ENCODE measurements around the gene TOR1A.
A peak's percentile ranks its signal among the peaks of the same experiment; 100 is the strongest.

TOR1A gene

GRCh38 chr9:129835128-129835859 lies 11.4 kb upstream of the TOR1A start, which contains the start of the genes C9orf78 and USP20:
Gene C9orf78, minus strand, starts transcription at chr9:129835275. Its CDS starts 54 bp downstream, at chr9:129835221.
Gene USP20, plus strand, starts transcription at chr9:129835458. Its CDS starts 17,098 bp downstream, at chr9:129852556.
- Histone ChIP-seq H2AFZ (ENCODE audit: low read length) (peak within 1 kb of the TSS; percentile 92), H4K8ac (ENCODE audit: low read depth, low read length) (no peak within 1 kb of the TSS), H3K14ac (ENCODE audit: low read length) (peak within 1 kb of the TSS; percentile 10), H3K27me3 (ENCODE audit: control insufficient read depth in 3 of 3, insufficient read depth in 3 of 3, low read depth in 1 of 3, low read length in 3 of 3) (no peaks in the 10 kb centered on the region), H3K4me1 (ENCODE audit: control insufficient read depth in 2 of 2, insufficient read depth in 1 of 2, low read depth in 1 of 2, low read length in 2 of 2) (peaks cover 4 to 7% of the 10 kb centered on the region in 2 donors), H2AK5ac (ENCODE audit: low read depth, low read length) (no peak within 1 kb of the TSS), H3K27ac (replicated peaks; ENCODE audit: low read length) (no peak within 1 kb of the TSS), H3K4ac (ENCODE audit: low read length) (no peak within 1 kb of the TSS), H3K18ac (ENCODE audit: low read length) (peak within 1 kb of the TSS; percentile 65), H3K4me3 (ENCODE audit: low read length in 2 of 2) (peak within 1 kb of the TSS; percentile 79 to 95), H3K4me2 (ENCODE audit: insufficient read depth, low read length, poor library complexity, severe bottlenecking) (peak within 1 kb of the TSS; percentile 86), H3K36me3 (replicated peaks in 1 of 2; ENCODE audit: control insufficient read depth in 2 of 2, insufficient read depth in 2 of 2, low read length in 2 of 2) (peaks cover 8 to 38% of the 10 kb centered on the region in 2 donors), H2BK5ac (ENCODE audit: low read length) (no peak within 1 kb of the TSS), H3K23ac (ENCODE audit: low read depth, low read length, poor library complexity) (peak within 1 kb of the TSS; percentile 96), H2BK120ac (ENCODE audit: low read depth, low read length) (no peak within 1 kb of the TSS), H2BK15ac (ENCODE audit: low read length) (no peak within 1 kb of the TSS), H4K91ac (ENCODE audit: low read depth, low read length, poor library complexity) (no peak within 1 kb of the TSS), H3K9me3 (replicated peaks in 1 of 2; ENCODE audit: control insufficient read depth in 2 of 2, insufficient read depth in 1 of 2, low read depth in 1 of 2, low read length in 2 of 2) (no peaks in the 10 kb centered on the region), H2BK12ac (ENCODE audit: low read length) (no peak within 1 kb of the TSS), H3K9ac (ENCODE audit: low read depth, low read length, poor library complexity) (peak within 1 kb of the TSS; percentile 94), H3K79me1 (ENCODE audit: low read depth, low read length) (peaks cover 8% of the 10 kb centered on the region)
- no CpG with 5 or more reads among the region's 81 CpGs for WGBS, 2 donors (ENCODE audit: extremely low coverage in 2 of 2, insufficient read length in 2 of 2, insufficient replicate concordance in 1 of 2)
- peak; percentile 97 for DNase-seq (ENCODE audit: low spot score)

DNA sequence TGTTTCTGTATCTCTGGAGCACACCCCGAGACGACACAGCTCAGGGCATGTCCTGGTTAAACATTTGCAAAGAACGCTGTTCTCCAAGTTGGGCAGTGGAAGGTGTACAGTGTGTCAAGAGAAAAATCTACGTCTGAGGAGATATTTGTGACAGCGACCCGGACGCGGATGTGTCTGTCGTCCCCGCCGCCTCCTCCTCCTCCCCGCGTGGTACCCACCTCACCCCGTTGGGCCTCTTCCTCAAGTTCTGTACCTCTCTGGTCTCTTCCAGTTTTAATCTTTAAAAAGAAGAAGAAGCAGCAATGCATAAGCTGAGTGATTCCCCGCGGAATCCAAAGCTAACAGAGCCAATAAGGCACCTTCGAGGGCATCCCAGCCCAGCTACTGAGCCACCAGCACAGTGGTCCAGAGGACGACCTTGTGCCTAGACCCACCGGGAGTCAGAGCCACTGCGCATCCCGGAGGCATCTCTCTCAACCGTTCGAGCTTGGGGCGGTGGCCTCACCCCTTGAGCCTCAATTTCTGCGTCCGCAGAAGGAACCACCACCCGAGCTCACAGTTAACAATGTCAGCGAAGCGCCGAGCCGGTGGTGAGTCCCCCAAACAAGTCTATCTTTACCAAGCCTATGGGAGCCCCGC lies 10.7 kb upstream of the TOR1A start:
- Histone ChIP-seq H3K4me3 (ENCODE audit: low read length in 2 of 2) (peak overlapping the region; percentile 79 to 95), H3K4me2 (ENCODE audit: insufficient read depth, low read length, poor library complexity, severe bottlenecking) (peak overlapping the region; percentile 80), H3K14ac (ENCODE audit: low read length) (peak overlapping the region; percentile 10), H3K4me1 (ENCODE audit: control insufficient read depth in 2 of 2, insufficient read depth in 1 of 2, low read depth in 1 of 2, low read length in 2 of 2) (peaks cover 4 to 7% of the 10 kb centered on the region in 2 donors), H3K9me3 (replicated peaks in 1 of 2; ENCODE audit: control insufficient read depth in 2 of 2, insufficient read depth in 1 of 2, low read depth in 1 of 2, low read length in 2 of 2) (no peaks in the 10 kb centered on the region), H4K8ac (ENCODE audit: low read depth, low read length) (no peak overlapping the region), H3K4ac (ENCODE audit: low read length) (no peak overlapping the region), H3K23ac (ENCODE audit: low read depth, low read length, poor library complexity) (peak overlapping the region; percentile 96), H2AK5ac (ENCODE audit: low read depth, low read length) (no peak overlapping the region), H3K18ac (ENCODE audit: low read length) (peak overlapping the region; percentile 65), H2AFZ (ENCODE audit: low read length) (peak overlapping the region; percentile 92), H2BK5ac (ENCODE audit: low read length) (no peak overlapping the region), H3K36me3 (replicated peaks in 1 of 2; ENCODE audit: control insufficient read depth in 2 of 2, insufficient read depth in 2 of 2, low read length in 2 of 2) (peaks cover 7 to 44% of the 10 kb centered on the region in 2 donors), H3K79me1 (ENCODE audit: low read depth, low read length) (peaks cover 8% of the 10 kb centered on the region), H3K9ac (ENCODE audit: low read depth, low read length, poor library complexity) (peak overlapping the region; percentile 94), H3K27ac (replicated peaks; ENCODE audit: low read length) (no peak overlapping the region), H3K27me3 (ENCODE audit: control insufficient read depth in 3 of 3, insufficient read depth in 3 of 3, low read depth in 1 of 3, low read length in 3 of 3) (no peaks in the 10 kb centered on the region), H4K91ac (ENCODE audit: low read depth, low read length, poor library complexity) (no peak overlapping the region), H2BK12ac (ENCODE audit: low read length) (no peak overlapping the region), H2BK15ac (ENCODE audit: low read length) (no peak overlapping the region), H2BK120ac (ENCODE audit: low read depth, low read length) (no peak overlapping the region)
- no CpG with 5 or more reads among the region's 32 CpGs for WGBS, 2 donors (ENCODE audit: extremely low coverage in 2 of 2, insufficient read length in 2 of 2, insufficient replicate concordance in 1 of 2)
- no peak for DNase-seq (ENCODE audit: low spot score)

DNA sequence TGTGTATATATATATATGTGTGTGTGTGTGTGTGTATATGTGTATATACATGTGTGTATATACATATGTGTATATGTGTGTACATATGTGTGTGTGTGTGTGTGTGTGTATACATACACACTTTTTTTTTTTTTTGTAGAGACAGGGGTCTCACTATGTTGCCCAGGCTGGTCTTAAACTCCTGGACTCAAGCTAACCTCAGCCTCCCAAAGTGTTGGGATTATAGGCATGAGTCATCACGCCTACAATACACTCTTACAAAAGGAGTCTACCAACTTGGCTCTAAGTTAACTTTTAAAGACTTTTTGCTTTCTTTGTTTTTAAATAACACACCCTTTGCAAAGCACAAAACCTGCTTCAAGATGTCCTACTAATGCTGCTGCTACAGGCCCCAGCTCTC lies 9.0 kb upstream of the TOR1A start:
- no peak overlapping the region for H3K18ac ChIP-seq (ENCODE audit: low read length)
- no peak overlapping the region for H3K4me2 ChIP-seq (ENCODE audit: insufficient read depth, low read length, poor library complexity, severe bottlenecking)
- no peak overlapping the region for H4K8ac ChIP-seq (ENCODE audit: low read depth, low read length)
- H2AK5ac ChIP-seq (ENCODE audit: low read depth, low read length): no peak overlapping the region
- H2BK12ac ChIP-seq (ENCODE audit: low read length): no peak overlapping the region
- no peak overlapping the region for H2BK15ac ChIP-seq (ENCODE audit: low read length)
- no peak overlapping the region for H2BK120ac ChIP-seq (ENCODE audit: low read depth, low read length)
- peaks cover 4 to 7% of the 10 kb centered on the region in 2 donors for H3K4me1 ChIP-seq (ENCODE audit: control insufficient read depth in 2 of 2, insufficient read depth in 1 of 2, low read depth in 1 of 2, low read length in 2 of 2)
- no peak overlapping the region for H4K91ac ChIP-seq (ENCODE audit: low read depth, low read length, poor library complexity)
- H3K9ac ChIP-seq (ENCODE audit: low read depth, low read length, poor library complexity): no peak overlapping the region
- no CpG with 5 or more reads among the region's 1 CpG for WGBS, 2 donors (ENCODE audit: extremely low coverage in 2 of 2, insufficient read length in 2 of 2, insufficient replicate concordance in 1 of 2)
- H3K27ac ChIP-seq (replicated peaks; ENCODE audit: low read length): no peak overlapping the region
- peaks cover 12 to 59% of the 10 kb centered on the region in 2 donors for H3K36me3 ChIP-seq (replicated peaks in 1 of 2; ENCODE audit: control insufficient read depth in 2 of 2, insufficient read depth in 2 of 2, low read length in 2 of 2)
- peaks cover 8% of the 10 kb centered on the region for H3K79me1 ChIP-seq (ENCODE audit: low read depth, low read length)
- H3K14ac ChIP-seq (ENCODE audit: low read length): no peak overlapping the region
- H2AFZ ChIP-seq (ENCODE audit: low read length): no peak overlapping the region
- no peaks in the 10 kb centered on the region for H3K27me3 ChIP-seq (ENCODE audit: control insufficient read depth in 3 of 3, insufficient read depth in 3 of 3, low read depth in 1 of 3, low read length in 3 of 3)
- H2BK5ac ChIP-seq (ENCODE audit: low read length): no peak overlapping the region
- no peak for DNase-seq (ENCODE audit: low spot score)
- H3K23ac ChIP-seq (ENCODE audit: low read depth, low read length, poor library complexity): no peak overlapping the region
- no peak overlapping the region for H3K4me3 ChIP-seq (ENCODE audit: low read length in 2 of 2)
- H3K4ac ChIP-seq (ENCODE audit: low read length): no peak overlapping the region
- no peaks in the 10 kb centered on the region for H3K9me3 ChIP-seq (replicated peaks in 1 of 2; ENCODE audit: control insufficient read depth in 2 of 2, insufficient read depth in 1 of 2, low read depth in 1 of 2, low read length in 2 of 2)

- Histone ChIP-seq H3K27me3 (ENCODE audit: control insufficient read depth in 3 of 3, insufficient read depth in 3 of 3, low read depth in 1 of 3, low read length in 3 of 3) (no peaks in the 10 kb centered on the region), H4K8ac (ENCODE audit: low read depth, low read length) (no peak overlapping the region), H2BK5ac (ENCODE audit: low read length) (no peak overlapping the region), H3K4me2 (ENCODE audit: insufficient read depth, low read length, poor library complexity, severe bottlenecking) (no peak overlapping the region), H3K23ac (ENCODE audit: low read depth, low read length, poor library complexity) (no peak overlapping the region), H3K9me3 (replicated peaks in 1 of 2; ENCODE audit: control insufficient read depth in 2 of 2, insufficient read depth in 1 of 2, low read depth in 1 of 2, low read length in 2 of 2) (no peaks in the 10 kb centered on the region), H2BK120ac (ENCODE audit: low read depth, low read length) (no peak overlapping the region), H4K91ac (ENCODE audit: low read depth, low read length, poor library complexity) (no peak overlapping the region), H3K36me3 (replicated peaks in 1 of 2; ENCODE audit: control insufficient read depth in 2 of 2, insufficient read depth in 2 of 2, low read length in 2 of 2) (peaks cover 14 to 67% of the 10 kb centered on the region in 2 donors), H2BK15ac (ENCODE audit: low read length) (no peak overlapping the region), H3K4me1 (ENCODE audit: control insufficient read depth in 2 of 2, insufficient read depth in 1 of 2, low read depth in 1 of 2, low read length in 2 of 2) (no peaks in the 10 kb centered on the region), H3K79me1 (ENCODE audit: low read depth, low read length) (no peaks in the 10 kb centered on the region), H3K18ac (ENCODE audit: low read length) (no peak overlapping the region), H3K4ac (ENCODE audit: low read length) (no peak overlapping the region), H2AK5ac (ENCODE audit: low read depth, low read length) (no peak overlapping the region), H2BK12ac (ENCODE audit: low read length) (no peak overlapping the region), H3K9ac (ENCODE audit: low read depth, low read length, poor library complexity) (no peak overlapping the region), H3K27ac (replicated peaks; ENCODE audit: low read length) (no peak overlapping the region), H3K4me3 (ENCODE audit: low read length in 2 of 2) (no peak overlapping the region), H2AFZ (ENCODE audit: low read length) (no peak overlapping the region), H3K14ac (ENCODE audit: low read length) (no peak overlapping the region)
- DNase-seq (ENCODE audit: low spot score): no peak
- WGBS, 2 donors (ENCODE audit: extremely low coverage in 2 of 2, insufficient read length in 2 of 2, insufficient replicate concordance in 1 of 2): no CpG with 5 or more reads among the region's 10 CpGs
Observed at GRCh38 chr9:129828969-129829368, 5.0 kb upstream of the TOR1A start.

Measured in neuronal stem cell (in vitro differentiated cells).